ENCODE data around the gene PRDM7.

PRDM7 gene

DNA sequence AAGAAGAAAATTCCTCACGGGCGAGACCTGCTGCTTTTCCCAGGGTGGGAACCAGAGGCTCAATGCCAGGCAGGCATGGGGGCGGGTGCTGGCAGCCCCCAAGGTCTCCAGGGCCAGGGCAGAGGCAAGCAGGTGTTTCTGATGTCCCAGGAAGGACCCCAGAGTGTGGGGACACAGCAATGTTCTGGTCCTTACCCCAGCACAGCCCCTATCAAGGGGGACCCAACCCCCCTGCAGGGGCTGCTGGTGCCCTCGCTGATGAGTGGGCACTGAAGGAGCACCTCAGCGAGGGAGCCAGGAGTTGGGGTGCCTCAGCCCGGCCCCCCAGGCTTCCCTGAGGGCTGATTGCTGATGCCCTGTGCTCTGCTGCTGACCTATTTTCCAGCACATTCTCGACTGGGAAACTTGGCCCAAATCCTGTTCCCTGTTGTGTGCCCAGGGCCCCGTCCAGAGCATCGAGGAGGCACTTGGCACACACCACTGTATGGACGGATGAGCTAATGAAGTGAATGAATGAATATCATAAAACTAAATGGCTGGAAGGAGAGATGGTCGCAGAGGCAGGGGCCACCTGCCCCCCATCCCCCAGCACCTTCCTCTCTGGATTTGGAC, 60.7 kb downstream of the PRDM7 start:
- TF ChIP-seq, protein P1, sequence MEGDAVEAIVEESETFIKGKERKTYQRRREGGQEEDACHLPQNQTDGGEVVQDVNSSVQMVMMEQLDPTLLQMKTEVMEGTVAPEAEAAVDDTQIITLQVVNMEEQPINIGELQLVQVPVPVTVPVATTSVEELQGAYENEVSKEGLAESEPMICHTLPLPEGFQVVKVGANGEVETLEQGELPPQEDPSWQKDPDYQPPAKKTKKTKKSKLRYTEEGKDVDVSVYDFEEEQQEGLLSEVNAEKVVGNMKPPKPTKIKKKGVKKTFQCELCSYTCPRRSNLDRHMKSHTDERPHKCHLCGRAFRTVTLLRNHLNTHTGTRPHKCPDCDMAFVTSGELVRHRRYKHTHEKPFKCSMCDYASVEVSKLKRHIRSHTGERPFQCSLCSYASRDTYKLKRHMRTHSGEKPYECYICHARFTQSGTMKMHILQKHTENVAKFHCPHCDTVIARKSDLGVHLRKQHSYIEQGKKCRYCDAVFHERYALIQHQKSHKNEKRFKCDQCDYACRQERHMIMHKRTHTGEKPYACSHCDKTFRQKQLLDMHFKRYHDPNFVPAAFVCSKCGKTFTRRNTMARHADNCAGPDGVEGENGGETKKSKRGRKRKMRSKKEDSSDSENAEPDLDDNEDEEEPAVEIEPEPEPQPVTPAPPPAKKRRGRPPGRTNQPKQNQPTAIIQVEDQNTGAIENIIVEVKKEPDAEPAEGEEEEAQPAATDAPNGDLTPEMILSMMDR (IDR thresholded peaks at IDR 0.05; ENCODE audit: extremely low read depth, missing control alignments) = no peak
- no peak for DNase-seq (ENCODE audit: low spot score)

DNA sequence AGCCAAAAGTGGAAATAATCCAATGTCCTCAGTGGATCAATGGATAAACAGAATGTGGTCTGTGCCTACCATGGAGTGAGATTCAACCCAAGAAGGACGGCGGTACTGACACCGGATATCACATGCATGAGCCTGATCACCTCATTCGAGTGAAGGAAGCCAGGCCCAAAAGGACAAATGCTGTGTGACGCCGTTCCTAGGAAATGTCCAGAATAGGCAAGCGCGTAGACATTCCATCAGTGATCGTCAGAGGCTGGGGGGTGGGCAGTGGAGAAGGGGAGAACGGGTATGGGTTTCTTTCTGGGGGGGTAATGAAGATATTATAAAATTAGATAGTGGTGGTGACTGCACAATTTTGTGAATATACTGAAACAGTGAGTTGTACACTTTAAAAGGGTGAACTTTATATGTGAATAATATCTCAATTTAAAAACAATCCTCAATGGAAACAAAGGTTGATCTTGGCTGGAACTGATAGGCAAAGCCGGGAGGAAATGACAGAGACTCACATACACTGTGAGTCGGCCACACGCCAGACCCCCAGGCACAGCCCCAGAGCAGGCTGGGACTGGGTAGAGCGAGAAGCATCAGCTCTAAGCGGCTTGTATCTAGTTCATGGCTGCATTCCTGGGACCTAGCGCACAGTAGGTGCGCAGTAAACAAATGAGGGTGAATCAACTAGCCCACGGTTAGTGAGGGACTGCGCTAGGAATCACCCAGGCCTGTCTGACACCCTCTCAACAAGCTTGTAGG, 61.4 kb downstream of the PRDM7 start:
- no peak for DNase-seq (ENCODE audit: low spot score)
- TF ChIP-seq, protein P1 (IDR thresholded peaks at IDR 0.05; ENCODE audit: extremely low read depth, missing control alignments) = no peak

DNA sequence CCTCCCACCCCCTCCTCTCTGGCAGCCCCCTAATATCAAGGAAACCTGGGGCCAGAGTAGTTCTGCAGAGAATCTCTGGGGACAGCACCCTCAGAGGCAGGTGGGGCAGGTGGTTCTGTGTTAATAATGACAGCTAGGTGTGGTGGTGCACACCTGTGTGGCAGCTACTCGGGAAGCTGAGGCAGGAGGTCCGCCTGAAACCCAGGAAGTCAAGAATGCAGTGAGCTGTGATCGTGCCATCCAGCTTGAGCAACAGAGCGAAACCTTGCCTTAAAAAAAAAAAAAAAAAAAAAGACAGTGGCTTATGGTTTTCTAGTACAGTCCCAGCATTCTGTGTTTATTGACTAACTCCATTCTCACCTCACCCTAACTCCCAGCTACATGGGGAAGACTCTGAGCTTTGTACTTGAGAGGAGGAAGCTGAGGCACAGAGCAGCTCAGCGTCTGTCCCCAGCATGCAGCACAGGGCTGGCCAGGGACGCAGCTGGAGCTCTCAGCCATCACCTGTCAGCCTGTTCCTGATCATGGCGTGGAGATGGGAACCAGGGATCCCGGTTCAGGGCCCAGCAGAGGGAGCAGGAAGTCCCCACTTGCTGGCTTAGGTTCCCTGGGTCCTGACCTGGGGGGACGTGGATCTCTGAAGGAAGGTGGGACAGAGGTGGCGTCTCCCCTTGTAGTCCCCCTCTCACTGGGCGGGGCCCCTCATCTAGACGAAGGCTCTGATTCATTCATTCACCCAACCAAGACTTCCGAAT, 64.0 kb downstream of the PRDM7 start:
- TF ChIP-seq, protein P1 (IDR thresholded peaks at IDR 0.05; ENCODE audit: extremely low read depth, missing control alignments) = no peak
- no peak for DNase-seq (ENCODE audit: low spot score)

DNA sequence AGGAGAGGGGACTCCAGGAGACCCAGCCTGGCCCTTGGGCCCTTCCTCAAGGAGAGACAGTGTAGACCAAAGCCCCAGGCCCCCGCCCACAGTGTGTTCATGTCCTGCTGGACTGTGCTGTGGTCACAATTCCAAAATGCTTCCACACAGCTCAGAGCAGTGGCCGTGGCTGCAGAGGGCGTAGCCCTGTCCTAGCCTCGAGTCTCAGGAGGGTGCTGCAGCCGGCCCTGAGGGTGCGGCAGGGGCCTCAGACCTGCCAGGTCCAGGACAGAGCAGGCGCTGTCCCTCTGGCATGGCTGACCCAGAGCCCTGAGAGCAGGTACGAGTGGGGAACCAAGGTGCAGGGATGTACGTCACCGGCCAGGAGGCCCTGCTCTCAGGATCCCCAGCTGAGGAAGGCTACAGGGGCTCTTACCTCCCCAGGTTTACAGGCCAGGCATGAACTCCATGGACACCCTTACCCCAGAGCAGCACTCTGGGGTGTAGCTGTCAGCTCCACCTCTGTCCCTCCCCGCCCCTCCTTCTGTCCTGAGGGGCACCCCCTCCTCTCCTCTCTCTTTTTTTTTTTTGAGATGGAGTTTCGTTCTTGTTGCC, 65.1 kb downstream of the PRDM7 start:
- DNase-seq (ENCODE audit: low spot score) = no peak
- TF ChIP-seq, protein P1 (IDR thresholded peaks at IDR 0.05; ENCODE audit: extremely low read depth, missing control alignments) = no peak

DNA sequence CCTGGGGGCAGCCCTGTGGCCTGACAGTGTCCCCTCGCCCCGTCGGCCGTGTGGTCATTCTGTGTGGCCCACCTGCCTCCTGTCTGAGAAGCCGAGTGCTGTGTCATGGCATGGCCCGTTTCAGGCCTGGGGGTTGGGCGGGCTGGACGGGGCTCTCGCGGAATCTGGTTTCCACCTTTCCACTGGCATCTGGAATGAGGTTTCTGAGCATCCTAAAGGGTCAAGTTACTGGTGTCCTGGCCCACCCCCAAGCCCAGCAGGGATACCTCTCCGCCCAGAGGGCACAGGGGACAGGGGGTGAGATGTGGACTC, 65.7 kb downstream of the PRDM7 start:
- TF ChIP-seq, protein P1 (IDR thresholded peaks at IDR 0.05; ENCODE audit: extremely low read depth, missing control alignments) = no peak
- no peak for DNase-seq (ENCODE audit: low spot score)

DNA sequence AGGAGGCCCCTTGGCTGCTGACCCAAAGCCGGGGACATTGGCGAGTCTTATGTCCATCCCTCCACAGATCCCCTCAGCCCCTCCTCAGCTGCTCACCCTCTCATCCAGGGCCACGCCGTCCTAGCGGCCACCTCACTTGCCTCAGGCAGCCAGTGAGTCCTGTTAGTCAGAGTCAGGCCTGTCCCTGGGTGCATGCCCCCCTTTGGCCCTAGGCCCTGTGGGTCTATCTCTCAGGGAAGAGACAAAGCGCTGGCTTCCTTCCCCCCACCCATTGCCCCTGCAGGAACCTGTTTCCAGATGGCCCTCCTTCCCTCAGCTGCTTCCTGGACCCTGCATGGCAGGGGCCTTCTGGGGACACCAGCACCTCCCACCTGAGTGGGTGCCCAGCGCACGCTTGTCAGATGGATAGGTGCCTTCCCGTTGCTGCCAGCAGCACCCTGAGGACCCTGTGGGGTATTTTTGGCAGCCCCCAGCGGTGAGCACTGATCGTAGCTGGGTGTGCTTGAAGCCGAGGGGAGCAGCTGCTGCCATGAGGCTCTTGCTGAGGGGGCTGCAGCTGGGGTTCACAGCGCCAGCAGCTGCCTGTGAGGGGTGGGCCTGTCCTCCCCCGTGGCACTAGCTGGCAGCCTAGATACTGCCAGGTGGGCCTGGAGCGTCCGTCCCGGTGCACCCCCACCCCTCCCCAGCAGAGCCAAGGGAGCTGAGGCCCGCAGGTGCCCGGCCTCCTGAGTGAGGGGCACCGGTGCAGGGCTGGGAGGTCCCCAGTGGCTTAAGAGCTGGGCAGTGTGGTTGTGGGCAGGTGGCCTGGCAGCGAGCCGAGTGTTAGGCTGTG, 66.2 kb downstream of the PRDM7 start:
- no peak for DNase-seq (ENCODE audit: low spot score)
- TF ChIP-seq, protein P1 (IDR thresholded peaks at IDR 0.05; ENCODE audit: extremely low read depth, missing control alignments) = no peak
